Transverse colon (tissue), 4 donors: Measurements from ENCODE around the gene WDR7.

Experiments used
- CTCF ChIP-seq, 5 experiments: fragments of 200-600 bp in 3 of 5; fragments of 450-650 bp in 2 of 5; sonication (generic) in 3 of 5; IDR thresholded peaks; 1 replicate in 2 of 5; 2 replicates in 3 of 5; pipeline ENCODE4 v1.5.1; 2016 to 2017; ENCODE audit warnings: antibody characterized with exemption in 5 of 5, inconsistent platforms in 3 of 5, mild to moderate bottlenecking in 2 of 5, moderate library complexity in 1 of 5
- EP300 ChIP-seq: sonication (generic); formaldehyde crosslinking; IDR thresholded peaks from one replicate; pipeline ENCODE4 v1.6.1; 2017; ENCODE audit warnings: antibody characterized with exemption, low read depth
- POLR2AphosphoS5 ChIP-seq, 3 donors: sonication (generic); formaldehyde crosslinking; IDR thresholded peaks; one replicate each; pipeline ENCODE4 v1.6.1; 2016; ENCODE audit warnings: antibody characterized with exemption in 3 of 3

- TF ChIP-seq POLR2AphosphoS5 (IDR thresholded peaks at IDR 0.05): no peak
- TF ChIP-seq CTCF (IDR thresholded peaks at IDR 0.05): no peak
- TF ChIP-seq EP300: no peak
These were observed 276.6 kb downstream of the WDR7 start for GRCh38 chr18:56927786-56928185.
